Subcutaneous adipose tissue (tissue), 4 donors: ENCODE data around the gene TMEM181. TPM values are rescaled to one million over a fixed set of nuclear protein-coding genes. Genes with fewer than 3 reads are reported as not detected.

Experiments
- total RNA-seq, 4 donors: library from RNA; depleted of rRNA; stranded (reverse); fragments of >200 nt; gene quantifications; one replicate each; pipeline ENCODE4 v1.1.0, GENCODE V29; 2016
- TF ChIP-seq, protein P1 (sequence below): fragments of 450-650 bp; IDR thresholded peaks from one replicate; pipeline ENCODE4 v1.5.1; 2016; ENCODE audit warnings: low read depth, mild to moderate bottlenecking, control low read depth, antibody characterized with exemption, moderate library complexity

Gene TMEM181
- total RNA-seq, 4 donors from 2014 or later: 15.1 to 33.1 (median 19.7) TPM

DNA sequence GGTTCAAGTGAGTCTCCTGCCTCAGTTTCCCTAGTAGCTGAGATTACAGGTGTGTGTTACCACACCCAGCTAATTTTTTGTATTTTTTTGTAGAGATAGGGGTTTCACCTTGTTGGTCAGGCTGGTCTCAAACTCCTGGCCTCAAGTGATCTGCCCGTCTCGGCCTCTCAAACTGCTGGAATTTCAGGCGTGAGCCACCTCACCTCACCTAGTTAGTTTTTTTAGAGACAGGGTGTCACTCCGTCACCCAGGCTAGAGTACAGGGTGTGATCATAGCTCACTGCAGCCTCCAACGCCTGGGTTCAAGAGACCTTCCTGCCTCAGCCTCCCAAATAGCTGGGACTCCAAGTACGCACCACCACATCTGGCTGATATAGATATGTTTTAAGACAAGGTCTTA, 112.8 kb downstream of the TMEM181 start:
- TF ChIP-seq, protein P1, sequence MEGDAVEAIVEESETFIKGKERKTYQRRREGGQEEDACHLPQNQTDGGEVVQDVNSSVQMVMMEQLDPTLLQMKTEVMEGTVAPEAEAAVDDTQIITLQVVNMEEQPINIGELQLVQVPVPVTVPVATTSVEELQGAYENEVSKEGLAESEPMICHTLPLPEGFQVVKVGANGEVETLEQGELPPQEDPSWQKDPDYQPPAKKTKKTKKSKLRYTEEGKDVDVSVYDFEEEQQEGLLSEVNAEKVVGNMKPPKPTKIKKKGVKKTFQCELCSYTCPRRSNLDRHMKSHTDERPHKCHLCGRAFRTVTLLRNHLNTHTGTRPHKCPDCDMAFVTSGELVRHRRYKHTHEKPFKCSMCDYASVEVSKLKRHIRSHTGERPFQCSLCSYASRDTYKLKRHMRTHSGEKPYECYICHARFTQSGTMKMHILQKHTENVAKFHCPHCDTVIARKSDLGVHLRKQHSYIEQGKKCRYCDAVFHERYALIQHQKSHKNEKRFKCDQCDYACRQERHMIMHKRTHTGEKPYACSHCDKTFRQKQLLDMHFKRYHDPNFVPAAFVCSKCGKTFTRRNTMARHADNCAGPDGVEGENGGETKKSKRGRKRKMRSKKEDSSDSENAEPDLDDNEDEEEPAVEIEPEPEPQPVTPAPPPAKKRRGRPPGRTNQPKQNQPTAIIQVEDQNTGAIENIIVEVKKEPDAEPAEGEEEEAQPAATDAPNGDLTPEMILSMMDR: no peak

DNA sequence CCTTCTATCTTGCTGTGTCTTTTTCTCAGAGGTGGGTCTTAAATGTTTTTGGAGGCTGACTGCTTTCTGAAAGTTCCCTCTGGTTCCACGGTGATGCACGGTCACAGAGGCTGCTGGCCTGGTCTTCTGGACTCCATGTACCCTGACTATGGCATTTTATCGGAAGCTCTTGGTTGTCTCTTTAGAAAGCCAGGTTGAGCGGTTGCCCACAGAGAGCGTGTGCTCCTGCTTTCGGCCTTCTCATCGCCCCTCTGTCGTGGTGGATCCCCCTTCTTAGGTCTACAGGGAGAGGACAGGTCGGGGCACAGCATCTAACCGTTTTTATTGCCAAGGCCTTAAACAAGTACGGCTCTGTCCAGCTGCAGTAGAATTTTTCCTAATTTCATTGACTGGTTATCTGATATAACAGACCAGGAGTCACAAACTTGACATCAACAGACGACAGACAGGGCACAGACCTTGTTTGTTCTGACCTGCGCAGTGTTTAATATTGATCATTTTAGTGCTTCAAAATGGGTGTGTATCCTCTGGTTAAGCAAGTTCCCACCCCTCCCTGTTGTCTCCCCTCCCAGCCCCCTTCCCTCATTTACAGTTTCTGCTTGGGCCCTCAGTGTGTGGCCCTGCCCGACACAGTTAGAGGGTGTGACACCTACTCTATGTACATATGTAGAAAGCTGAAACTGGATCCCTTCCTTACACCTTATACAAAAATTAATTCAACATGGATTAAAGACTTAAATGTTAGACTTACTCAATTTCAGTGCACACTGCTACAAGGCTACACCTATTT, 114.6 kb downstream of the TMEM181 start:
- TF ChIP-seq, protein P1: no peak

DNA sequence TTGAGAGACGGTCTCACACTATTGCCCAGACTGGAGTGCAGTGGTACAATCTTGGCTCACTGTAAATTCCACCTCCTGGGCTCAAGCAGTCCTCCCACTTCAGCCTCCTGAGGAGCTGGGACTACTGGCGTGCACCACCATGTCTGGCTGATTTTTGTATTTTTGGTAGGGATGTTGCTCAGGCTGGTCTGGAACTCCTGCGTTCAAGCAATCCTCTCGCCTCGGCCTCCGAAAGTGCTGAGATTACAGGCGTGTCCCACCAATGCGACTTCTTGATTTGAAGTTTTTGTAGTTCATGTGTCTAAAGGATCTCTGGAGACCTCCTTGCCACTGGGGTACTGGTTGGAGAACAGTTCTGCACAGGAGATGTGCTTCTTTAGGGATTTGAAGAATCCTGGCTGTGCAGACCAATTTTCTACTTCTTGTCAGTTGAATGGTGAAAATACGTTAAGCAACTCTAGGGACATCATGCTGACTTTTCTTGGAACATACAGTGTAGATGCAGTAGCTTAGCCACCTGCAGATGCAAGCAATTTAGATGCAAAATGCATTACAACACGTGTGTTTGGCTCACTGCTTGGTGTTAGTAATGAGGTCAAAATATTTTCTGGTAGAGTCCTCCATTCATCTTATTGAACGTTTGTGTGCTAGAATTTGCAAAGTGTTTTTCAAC, 118.2 kb downstream of the TMEM181 start:
- TF ChIP-seq, protein P1: no peak

DNA sequence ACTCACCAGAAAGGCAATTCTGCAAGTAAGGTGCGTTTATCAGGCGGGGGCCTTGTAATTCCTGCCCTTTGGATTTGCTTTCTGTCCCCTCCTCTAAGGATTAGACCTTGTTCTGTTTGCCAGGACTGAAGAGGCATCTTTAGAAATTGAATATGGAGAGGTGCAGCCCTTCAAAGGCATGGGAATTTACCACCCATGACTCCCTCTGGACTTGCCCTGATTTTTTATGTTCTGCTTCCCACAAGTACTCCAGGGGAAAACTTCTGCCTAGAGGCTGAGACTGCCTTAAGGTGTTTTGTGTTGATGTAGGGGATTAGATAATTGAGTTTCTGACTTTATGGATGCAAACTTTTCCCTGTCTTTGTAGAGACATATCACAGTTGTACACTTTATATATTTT, 120.1 kb downstream of the TMEM181 start:
- TF ChIP-seq, protein P1: no peak

DNA sequence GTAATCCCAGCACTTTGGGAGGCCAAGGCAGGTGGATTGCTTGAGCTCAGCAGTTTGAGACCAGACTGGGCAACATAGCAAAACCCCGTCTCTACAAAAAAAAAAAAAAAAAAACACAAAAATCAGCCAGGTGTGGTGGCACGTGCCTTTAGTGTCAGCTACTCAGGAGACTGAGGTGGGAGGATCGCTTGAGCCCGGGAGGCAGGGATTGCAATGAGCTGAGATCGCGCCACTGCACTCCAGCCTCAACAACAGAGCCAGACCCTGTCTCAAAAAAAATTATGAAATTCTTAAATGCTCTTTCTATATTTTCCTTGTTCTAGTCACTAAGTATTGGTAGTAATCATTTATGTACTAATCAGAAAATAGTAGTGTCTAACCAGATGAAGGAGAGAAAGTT, 120.6 kb downstream of the TMEM181 start:
- TF ChIP-seq, protein P1: no peak

DNA sequence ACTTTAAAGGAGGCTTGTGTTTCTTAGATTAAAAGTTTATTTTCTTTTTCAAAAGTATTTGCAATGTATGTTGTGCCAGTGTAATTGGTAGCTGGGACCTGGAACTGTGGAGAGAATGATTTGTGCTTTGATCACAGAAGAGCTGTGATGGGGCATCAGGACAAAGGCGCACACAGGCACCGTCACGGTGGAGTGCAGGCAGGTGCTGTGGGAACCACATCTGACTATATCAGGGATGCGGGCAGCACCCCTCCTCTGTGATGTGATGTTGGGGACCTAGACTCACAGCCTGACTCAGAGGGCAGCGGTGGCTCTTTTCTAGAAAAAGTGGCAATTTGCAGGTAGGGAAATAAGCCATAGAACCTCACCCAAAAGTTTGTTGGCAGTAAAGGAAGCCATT, 124.4 kb downstream of the TMEM181 start:
- TF ChIP-seq, protein P1: no peak

DNA sequence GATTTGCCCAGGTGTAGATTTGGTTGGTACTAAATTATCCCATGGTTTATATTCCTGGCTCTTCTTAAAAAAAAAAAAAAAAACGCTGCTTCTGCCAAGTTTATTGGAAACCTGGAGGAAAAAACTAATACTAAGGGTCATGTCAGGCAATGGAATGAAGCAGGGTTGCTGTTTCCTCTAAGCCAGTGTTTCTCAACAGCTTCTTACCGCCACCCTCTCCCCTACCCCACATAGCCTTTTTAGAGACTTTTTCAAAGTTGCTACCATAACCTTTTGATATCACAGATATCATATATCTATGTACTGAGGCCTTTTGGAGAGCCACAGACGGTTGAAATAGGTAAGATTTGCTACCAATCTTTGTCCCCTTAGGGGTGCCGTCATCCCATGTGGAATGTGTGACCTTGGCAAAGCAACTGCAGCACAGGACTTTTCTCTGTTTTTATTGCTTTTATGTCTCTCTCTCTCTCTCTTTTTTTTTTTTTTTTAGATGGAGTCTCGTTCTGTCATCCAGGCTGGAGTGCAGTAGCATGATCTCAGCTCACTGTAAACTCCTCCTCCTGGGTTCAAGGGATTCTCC, 124.9 kb downstream of the TMEM181 start:
- TF ChIP-seq, protein P1: no peak
